ENCODE data around the gene CISD3. TPM values are rescaled to one million over a fixed set of nuclear protein-coding genes. Genes with fewer than 3 reads are reported as not detected.

CISD3 gene
- total and polyA plus RNA-seq, 2 experiments from 2014 or later, result 7.2 to 44.6 TPM

GRCh38 chr17:38749223-38750043 is 19.3 kb downstream of the CISD3 start:
- H3K79me2 ChIP-seq (ENCODE audit: insufficient read depth), result peaks cover 55% of the 10 kb centered on the region
- H3K9me2 ChIP-seq (ENCODE audit: insufficient read depth), result no peaks in the 10 kb centered on the region
- no peaks in the 10 kb centered on the region for H3K36me3 ChIP-seq (ENCODE audit: low read depth)
- no peaks in the 10 kb centered on the region for H3K27me3 ChIP-seq (replicated peaks; ENCODE audit: insufficient read depth)
- peaks cover 20% of the 10 kb centered on the region for H3K4me1 ChIP-seq (ENCODE audit: insufficient read depth)
- H3K27ac ChIP-seq, result peak overlapping the region; percentile 50
- H3K9me3 ChIP-seq (ENCODE audit: low read depth), result no peaks in the 10 kb centered on the region
- peak overlapping the region; percentile 78 for H2AFZ ChIP-seq
- DNase-seq, result peak; percentile 65
- no peaks in the 10 kb centered on the region for H4K20me1 ChIP-seq (ENCODE audit: insufficient read depth)
- H3K4me3 ChIP-seq, result peak overlapping the region; percentile 76
- in situ Hi-C loops (cut with MboI), result no loop called here
- WGBS, 2 experiments (ENCODE audit: low coverage in 1 of 2, low lambda C conversion rate in 2 of 2, missing lambda C conversion rate in 2 of 2), result 0 to 2% methylated on average over 61 to 68 of the region's 79 CpGs
- peaks cover 4% of the 10 kb centered on the region; the same call in 1 of the 2 replicates for H3F3A ChIP-seq (ENCODE audit: insufficient read depth)
- H3K4me2 ChIP-seq (ENCODE audit: unreplicated experiment), result peak overlapping the region; percentile 96
- no peak for TF ChIP-seq EZH2phosphoT487 (IDR thresholded peaks at IDR 0.05; ENCODE audit: insufficient read depth, low read depth)
- TF ChIP-seq EZH2 (IDR thresholded peaks at IDR 0.05; ENCODE audit: insufficient read depth, poor library complexity, severe bottlenecking), result no peak
- peak overlapping the region; percentile 75 for H3K9ac ChIP-seq

- Histone ChIP-seq H3K9me3 (ENCODE audit: low read depth) (no peaks in the 10 kb centered on the region), H3K36me3 (ENCODE audit: low read depth) (peaks cover 1% of the 10 kb centered on the region; the same call in 1 of the 2 replicates), H3F3A (ENCODE audit: insufficient read depth) (peaks cover 4% of the 10 kb centered on the region; the same call in 1 of the 2 replicates), H3K4me2 (ENCODE audit: unreplicated experiment) (peak overlapping the region; percentile 96), H3K27ac (no peak overlapping the region), H2AFZ (peak overlapping the region; percentile 78; the same call in 1 of the 2 replicates), H3K9me2 (ENCODE audit: insufficient read depth) (no peaks in the 10 kb centered on the region), H3K4me1 (ENCODE audit: insufficient read depth) (peaks cover 20% of the 10 kb centered on the region), H3K9ac (peak overlapping the region; percentile 75; the same call in 1 of the 2 replicates), H3K79me2 (ENCODE audit: insufficient read depth) (peaks cover 55% of the 10 kb centered on the region), H3K4me3 (peak overlapping the region; percentile 76), H3K27me3 (replicated peaks; ENCODE audit: insufficient read depth) (no peaks in the 10 kb centered on the region), H4K20me1 (ENCODE audit: insufficient read depth) (no peaks in the 10 kb centered on the region)
- TF ChIP-seq EZH2phosphoT487 (IDR thresholded peaks at IDR 0.05; ENCODE audit: insufficient read depth, low read depth), result no peak
- no peak for TF ChIP-seq EZH2 (IDR thresholded peaks at IDR 0.05; ENCODE audit: insufficient read depth, poor library complexity, severe bottlenecking)
- 5 to 10% methylated on average over 10 to 12 of the region's 12 CpGs for WGBS, 2 experiments (ENCODE audit: low coverage in 1 of 2, low lambda C conversion rate in 2 of 2, missing lambda C conversion rate in 2 of 2)
- DNase-seq, result no peak
- in situ Hi-C loops (cut with MboI), result no loop called here
Observed at GRCh38 chr17:38750044-38750311, 19.8 kb downstream of the CISD3 start.

GRCh38 chr17:38750312-38751121 is 20.4 kb downstream of the CISD3 start:
- peaks cover 4% of the 10 kb centered on the region; the same call in 1 of the 2 replicates for H3F3A ChIP-seq (ENCODE audit: insufficient read depth)
- peak overlapping the region; percentile 39; the same call in 1 of the 2 replicates for H3K9ac ChIP-seq
- no peaks in the 10 kb centered on the region for H4K20me1 ChIP-seq (ENCODE audit: insufficient read depth)
- peaks cover 52% of the 10 kb centered on the region for H3K79me2 ChIP-seq (ENCODE audit: insufficient read depth)
- H3K4me3 ChIP-seq, result peak overlapping the region; percentile 76
- peak overlapping the region; percentile 78 for H2AFZ ChIP-seq
- H3K27ac ChIP-seq, result no peak overlapping the region
- TF ChIP-seq EZH2phosphoT487 (IDR thresholded peaks at IDR 0.05; ENCODE audit: insufficient read depth, low read depth) (no peak), EZH2 (IDR thresholded peaks at IDR 0.05; ENCODE audit: insufficient read depth, poor library complexity, severe bottlenecking) (no peak)
- H3K36me3 ChIP-seq (ENCODE audit: low read depth), result peaks cover 4% of the 10 kb centered on the region; the same call in 1 of the 2 replicates
- H3K27me3 ChIP-seq (replicated peaks; ENCODE audit: insufficient read depth), result no peaks in the 10 kb centered on the region
- WGBS, 2 experiments (ENCODE audit: low coverage in 1 of 2, low lambda C conversion rate in 2 of 2, missing lambda C conversion rate in 2 of 2), result 47 to 49% methylated on average over 28 of the region's 28 CpGs
- H3K4me1 ChIP-seq (ENCODE audit: insufficient read depth), result peaks cover 20% of the 10 kb centered on the region
- in situ Hi-C loops (cut with MboI), result no loop called here
- H3K9me2 ChIP-seq (ENCODE audit: insufficient read depth), result no peaks in the 10 kb centered on the region
- peak overlapping the region; percentile 96 for H3K4me2 ChIP-seq (ENCODE audit: unreplicated experiment)
- peak; percentile 43 for DNase-seq
- H3K9me3 ChIP-seq (ENCODE audit: low read depth), result no peaks in the 10 kb centered on the region

- in situ Hi-C loops (cut with MboI), result no loop called here
- H3K9ac ChIP-seq, result peak overlapping the region; percentile 39; the same call in 1 of the 2 replicates
- peak overlapping the region; percentile 76 for H3K4me3 ChIP-seq
- H3K27me3 ChIP-seq (replicated peaks; ENCODE audit: insufficient read depth), result no peaks in the 10 kb centered on the region
- H3K9me3 ChIP-seq (ENCODE audit: low read depth), result no peaks in the 10 kb centered on the region
- 2 to 3% methylated on average over 9 to 10 of the region's 10 CpGs for WGBS, 2 experiments (ENCODE audit: low coverage in 1 of 2, low lambda C conversion rate in 2 of 2, missing lambda C conversion rate in 2 of 2)
- peaks cover 4% of the 10 kb centered on the region; the same call in 1 of the 2 replicates for H3F3A ChIP-seq (ENCODE audit: insufficient read depth)
- DNase-seq, result peak; percentile 63
- no peaks in the 10 kb centered on the region for H3K9me2 ChIP-seq (ENCODE audit: insufficient read depth)
- peaks cover 10% of the 10 kb centered on the region; the same call in 1 of the 2 replicates for H3K36me3 ChIP-seq (ENCODE audit: low read depth)
- TF ChIP-seq EZH2 (IDR thresholded peaks at IDR 0.05; ENCODE audit: insufficient read depth, poor library complexity, severe bottlenecking) (no peak), EZH2phosphoT487 (IDR thresholded peaks at IDR 0.05; ENCODE audit: insufficient read depth, low read depth) (no peak)
- peak overlapping the region; percentile 96 for H3K4me2 ChIP-seq (ENCODE audit: unreplicated experiment)
- peak overlapping the region; percentile 26; the same call in 1 of the 2 replicates for H3K27ac ChIP-seq
- H3K4me1 ChIP-seq (ENCODE audit: insufficient read depth), result peaks cover 16% of the 10 kb centered on the region
- H2AFZ ChIP-seq, result peak overlapping the region; percentile 65
- peaks cover 52% of the 10 kb centered on the region for H3K79me2 ChIP-seq (ENCODE audit: insufficient read depth)
- no peaks in the 10 kb centered on the region for H4K20me1 ChIP-seq (ENCODE audit: insufficient read depth)
Observed at GRCh38 chr17:38751144-38751807, 21.1 kb downstream of the CISD3 start.

Data from GM23248 (cell line).